ENCODE measurements around the gene APOL3. TPM values are rescaled to one million over a fixed set of nuclear protein-coding genes. Genes with fewer than 3 reads are reported as not detected.
"Not testable (repeated sequence)": the region's sequence is repeated elsewhere in the genome, so short reads cannot be mapped to it uniquely, and the experiment has no call there.

The APOL3 gene
- total RNA-seq, 4 donors from 2014 or later, result 39.5 to 273 (median 73.9) TPM

- DNase-seq (ENCODE audit: low spot score), result no peak
- no peak for TF ChIP-seq CTCF (IDR thresholded peaks at IDR 0.05)
- ATAC-seq (ENCODE audit: low FRiP score), result no peak
Observed at GRCh38 chr22:36107436-36107835, 53.1 kb downstream of the APOL3 start.

- ATAC-seq (ENCODE audit: low FRiP score), result no peak
- no peak for TF ChIP-seq CTCF (IDR thresholded peaks at IDR 0.05)
- no peak for DNase-seq (ENCODE audit: low spot score)
Observed at GRCh38 chr22:36106910-36107309, 53.6 kb downstream of the APOL3 start.

GRCh38 chr22:36104988-36105387 is 55.6 kb downstream of the APOL3 start:
- ATAC-seq (ENCODE audit: low FRiP score) (no peak), DNase-seq (ENCODE audit: low spot score) (no peak)
- TF ChIP-seq CTCF (IDR thresholded peaks at IDR 0.05), result no peak

- TF ChIP-seq CTCF (IDR thresholded peaks at IDR 0.05), result no peak
- no peak for DNase-seq (ENCODE audit: low spot score)
- ATAC-seq (ENCODE audit: low FRiP score), result no peak
Observed at GRCh38 chr22:36104435-36104834, 56.1 kb downstream of the APOL3 start.

- no peak for TF ChIP-seq CTCF (IDR thresholded peaks at IDR 0.05)
Observed at GRCh38 chr22:36103891-36104290, 56.7 kb downstream of the APOL3 start.

GRCh38 chr22:36102995-36103394 is 57.6 kb downstream of the APOL3 start:
- ATAC-seq (ENCODE audit: low FRiP score), result no peak
- DNase-seq (ENCODE audit: low spot score), result no peak
- no peak for TF ChIP-seq CTCF (IDR thresholded peaks at IDR 0.05)

More at GRCh38 chr22:36103891-36104290, 56.7 kb downstream of the APOL3 start:
- no peak for ATAC-seq (ENCODE audit: low FRiP score)
- DNase-seq (ENCODE audit: low spot score), result no peak

GRCh38 chr22:36101756-36102155 is 58.8 kb downstream of the APOL3 start:
- ATAC-seq (ENCODE audit: low FRiP score) (no peak), DNase-seq (ENCODE audit: low spot score) (no peak)
- no peak for TF ChIP-seq CTCF (IDR thresholded peaks at IDR 0.05)

- not testable (repeated sequence) for DNase-seq (ENCODE audit: low spot score); ATAC-seq (ENCODE audit: low FRiP score)
Observed at GRCh38 chr22:36100908-36101307, 59.6 kb downstream of the APOL3 start.

Measured in omental fat pad (tissue), 4 donors.